Thyroid gland (tissue), 4 donors: ENCODE measurements around the gene HIPK2.

Experiments
- POLR2A ChIP-seq, 2 donors: fragments of 450-650 bp; IDR thresholded peaks; one replicate each; pipeline ENCODE4 v1.6.1; 2017; ENCODE audit warnings: antibody characterized with exemption in 2 of 2, mild to moderate bottlenecking in 2 of 2, moderate library complexity in 1 of 2
- TF ChIP-seq, protein P1 (sequence below), 6 experiments: fragments of 200-600 bp in 3 of 6; fragments of 450-650 bp in 3 of 6; sonication (generic) in 3 of 6; IDR thresholded peaks; one replicate each; pipeline ENCODE4 v1.5.1; 2016 to 2019; ENCODE audit warnings: antibody characterized with exemption in 6 of 6, mild to moderate bottlenecking in 2 of 6, inconsistent platforms in 1 of 6, moderate library complexity in 1 of 6

DNA sequence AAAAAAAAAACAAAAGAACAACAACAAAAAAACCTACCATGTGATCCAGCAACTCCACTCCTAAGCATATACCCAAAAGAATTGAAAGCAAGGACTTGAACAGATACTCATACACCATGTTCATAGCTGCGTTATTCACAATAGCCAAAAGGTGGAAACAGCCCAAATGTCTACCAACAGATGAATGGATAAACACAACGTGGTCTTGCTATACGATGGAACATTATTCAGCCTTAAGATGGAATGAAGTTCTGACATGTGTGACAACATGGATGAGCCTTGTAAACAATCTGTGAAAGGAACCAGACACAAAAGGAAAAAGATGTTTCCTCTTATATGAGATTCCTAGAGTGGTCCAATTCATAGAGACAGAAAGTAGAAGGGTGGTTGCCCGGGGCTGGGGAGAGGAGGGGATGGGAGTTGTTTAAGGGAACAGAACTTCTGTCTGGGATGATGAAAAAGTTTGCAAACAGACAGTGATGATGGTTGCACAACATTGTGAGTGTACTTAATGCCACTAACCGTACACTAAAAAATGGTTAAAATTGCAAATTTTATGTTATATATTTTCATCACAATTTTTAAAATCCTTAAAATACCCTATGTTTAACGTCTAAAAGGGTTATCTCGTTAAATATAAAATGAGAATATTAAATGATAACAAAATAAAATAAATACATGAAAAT is 242.7 kb downstream of the HIPK2 start:
- TF ChIP-seq POLR2A (IDR thresholded peaks at IDR 0.05): no peak
- TF ChIP-seq, protein P1, sequence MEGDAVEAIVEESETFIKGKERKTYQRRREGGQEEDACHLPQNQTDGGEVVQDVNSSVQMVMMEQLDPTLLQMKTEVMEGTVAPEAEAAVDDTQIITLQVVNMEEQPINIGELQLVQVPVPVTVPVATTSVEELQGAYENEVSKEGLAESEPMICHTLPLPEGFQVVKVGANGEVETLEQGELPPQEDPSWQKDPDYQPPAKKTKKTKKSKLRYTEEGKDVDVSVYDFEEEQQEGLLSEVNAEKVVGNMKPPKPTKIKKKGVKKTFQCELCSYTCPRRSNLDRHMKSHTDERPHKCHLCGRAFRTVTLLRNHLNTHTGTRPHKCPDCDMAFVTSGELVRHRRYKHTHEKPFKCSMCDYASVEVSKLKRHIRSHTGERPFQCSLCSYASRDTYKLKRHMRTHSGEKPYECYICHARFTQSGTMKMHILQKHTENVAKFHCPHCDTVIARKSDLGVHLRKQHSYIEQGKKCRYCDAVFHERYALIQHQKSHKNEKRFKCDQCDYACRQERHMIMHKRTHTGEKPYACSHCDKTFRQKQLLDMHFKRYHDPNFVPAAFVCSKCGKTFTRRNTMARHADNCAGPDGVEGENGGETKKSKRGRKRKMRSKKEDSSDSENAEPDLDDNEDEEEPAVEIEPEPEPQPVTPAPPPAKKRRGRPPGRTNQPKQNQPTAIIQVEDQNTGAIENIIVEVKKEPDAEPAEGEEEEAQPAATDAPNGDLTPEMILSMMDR (IDR thresholded peaks at IDR 0.05): no peak
